A549 (cell line): ENCODE data around the gene TP53I11. TPM values are rescaled to one million over a fixed set of nuclear protein-coding genes. Genes with fewer than 3 reads are reported as not detected.

Experiments
- ATAC-seq, 2 experiments: fragments of 200-7000 bp in 1 of 2; fragments of >200 bp in 1 of 2; cut with Nextera tagmentation in 1 of 2; cut with Tn5 transposase in 1 of 2; 3 replicates each; pipeline versions ENCODE4 v1.8.0 to v1.9.1; 2018 to 2020; ENCODE audit warnings: mild to moderate bottlenecking in 1 of 2, moderate library complexity in 1 of 2
- CTCF ChIA-PET: fragments of 300-600 bp; sonication (Branson Sonifier 250); formaldehyde crosslinking; extraction: SDS; loops from one replicate; lab custom pipeline; 2021; ENCODE audit warnings: antibody characterized with exemption, inconsistent platforms; lab: Yijun Ruan, JAX
- POLR2A ChIA-PET: fragments of 350-600 bp; formaldehyde crosslinking; extraction: SDS; loops from one replicate; lab custom pipeline; 2021; ENCODE audit warnings: antibody characterized with exemption, inconsistent platforms; lab: Yijun Ruan, JAX
- DNase-seq, 2 experiments: peaks; one replicate each; pipeline versions ENCODE4 v3.0.0 to v3.0.0-alpha.2; 2011 to 2016; ENCODE audit warnings: low read depth in 1 of 2, low spot score in 1 of 2
- FAIRE-seq: peaks from 2 replicates; lab custom pipeline; 2011; peaks lifted over from hg19 to GRCh38; lab: Jason Lieb, UNC
- H3K27ac ChIP-seq, 2 experiments: fragments of >200 bp; sonication (Bioruptor Twin); formaldehyde crosslinking; 3 replicates each; pipeline ENCODE4 v1.5.1; 2016 to 2017
- H3K4me1 ChIP-seq: fragments of >200 bp; sonication (Bioruptor Twin); formaldehyde crosslinking; 3 replicates; pipeline ENCODE4 v1.6.1; 2016
- H3K4me2 ChIP-seq: fragments of >200 bp; sonication (Bioruptor Twin); formaldehyde crosslinking; 3 replicates; pipeline ENCODE4 v1.6.1; 2016
- H3K4me3 ChIP-seq: fragments of >200 bp; sonication (Bioruptor Twin); formaldehyde crosslinking; 3 replicates; pipeline ENCODE4 v1.5.1; 2016
- H3K9me3 ChIP-seq: fragments of >200 bp; sonication (Bioruptor Twin); formaldehyde crosslinking; 3 replicates; pipeline ENCODE4 v1.6.1; 2016
- BCL3 ChIP-seq: fragments of >200 bp; sonication (Bioruptor Twin); formaldehyde crosslinking; IDR thresholded peaks from 3 replicates; pipeline ENCODE4 v1.6.1; 2016
- CTCF ChIP-seq: fragments of >200 bp; sonication (Bioruptor Twin); formaldehyde crosslinking; IDR thresholded peaks from 3 replicates; pipeline ENCODE4 v1.5.1; 2016
- EHMT2 ChIP-seq: fragments of 200-600 bp; sonication (generic); IDR thresholded peaks from 2 replicates; pipeline ENCODE4 v1.6.1; 2016; ENCODE audit warnings: antibody characterized with exemption, low read depth, mild to moderate bottlenecking, moderate library complexity
- ESRRA ChIP-seq: fragments of 150-350 bp; IDR thresholded peaks from 2 replicates; pipeline ENCODE4 v1.6.1; 2014; ENCODE audit warnings: mild to moderate bottlenecking, low read length, borderline replicate concordance
- HOXA7 ChIP-seq: fragments of 250-450 bp; sonication (Bioruptor Pico); IDR thresholded peaks from 2 replicates; pipeline ENCODE4 v1.5.0; 2020; ENCODE audit warnings: mild to moderate bottlenecking, moderate library complexity
- HOXB13 ChIP-seq: fragments of 250-450 bp; sonication (Bioruptor Pico); IDR thresholded peaks from 2 replicates; pipeline ENCODE4 v1.5.0; 2020; ENCODE audit warnings: low read depth, mild to moderate bottlenecking, moderate library complexity
- HOXB5 ChIP-seq: fragments of 250-450 bp; sonication (Bioruptor Pico); IDR thresholded peaks from 2 replicates; pipeline ENCODE4 v1.5.0; 2020; ENCODE audit warnings: mild to moderate bottlenecking, moderate library complexity
- NFE2L2 ChIP-seq: fragments of 150-350 bp; conservative IDR thresholded peaks from 2 replicates; pipeline ENCODE4 v1.6.1; 2014; ENCODE audit warnings: low read length
- NR3C1 ChIP-seq: fragments of >200 bp; sonication (Bioruptor Twin); formaldehyde crosslinking; IDR thresholded peaks from 3 replicates; pipeline ENCODE4 v1.6.1; 2017
- RARB ChIP-seq: fragments of 250-450 bp; sonication (Bioruptor Pico); IDR thresholded peaks from 2 replicates; pipeline ENCODE4 v1.8.0; 2021; ENCODE audit warnings: mild to moderate bottlenecking, moderate library complexity
- REST ChIP-seq: fragments of 200-600 bp; sonication (generic); IDR thresholded peaks from 2 replicates; pipeline ENCODE4 v1.6.1; 2016; ENCODE audit warnings: antibody characterized with exemption, mild to moderate bottlenecking, moderate library complexity
- RFX5 ChIP-seq: fragments of 450-650 bp; IDR thresholded peaks from 2 replicates; pipeline ENCODE4 v1.7.1; 2014; ENCODE audit warnings: antibody characterized with exemption, mild to moderate bottlenecking, moderate library complexity
- SMC3 ChIP-seq: fragments of >200 bp; sonication (Bioruptor Twin); formaldehyde crosslinking; IDR thresholded peaks from 3 replicates; pipeline ENCODE4 v1.6.1; 2018; ENCODE audit warnings: inconsistent platforms
- ZNF302 ChIP-seq: fragments of 250-450 bp; sonication (Bioruptor Pico); IDR thresholded peaks from 2 replicates; pipeline ENCODE4 v1.9.0; 2021; ENCODE audit warnings: inconsistent platforms, mild to moderate bottlenecking, moderate library complexity
- WGBS: methylation state at CpG from one replicate; pipeline ENCODE4 v1.1.6; 2017; ENCODE audit errors: missing lambda C conversion rate; 5-methylcytosine and 5-hydroxymethylcytosine counted together
- polyA plus RNA-seq, 4 experiments: library from polyadenylated mRNA; depleted of rRNA in 3 of 4; stranded (reverse); fragments of >200 nt; fragmentation: RNase III in 1 of 4; extraction: RNeasy Plus Mini Kit Qiagen cat#74134 plus additional on column Dnase treatment in 1 of 4; gene quantifications; 2 replicates in 3 of 4; 3 replicates in 1 of 4; pipeline ENCODE4 v1.2.3, GENCODE V29; 2011 to 2017
- TF ChIP-seq, protein P1 (sequence below): IDR thresholded peaks from 2 replicates; pipeline ENCODE4 v1.6.1; 2012
- TF ChIP-seq, protein P2 (sequence below): IDR thresholded peaks from 2 replicates; pipeline ENCODE4 v1.6.1; 2012; ENCODE audit warnings: low read depth, borderline replicate concordance

Gene TP53I11
- polyA plus RNA-seq, 2 of the 4 experiments (the other 2 are of a cell fraction), result 11.2 to 28.2 TPM

- FAIRE-seq, result no peak
These were observed 66.6 kb downstream of the TP53I11 start for GRCh38 chr11:44884056-44884455.

More at GRCh38 chr11:44884056-44884455, 66.6 kb downstream of the TP53I11 start:
- Histone ChIP-seq H3K27ac (no peak overlapping the region), H3K9me3 (no peaks in the 10 kb centered on the region), H3K4me1 (peaks cover 22% of the 10 kb centered on the region), H3K4me3 (no peak overlapping the region), H3K4me2 (no peak overlapping the region)
- ChIA-PET POLR2A (no interaction called here), CTCF (interaction anchor here (1.0 to 2.9 kb wide), 3 partner anchors 10 to 327 kb away, joined by 4 to 25 read pairs (median 4); no protein-coding TSS in a partner anchor)
- ATAC-seq (no peak), DNase-seq (no peak)
- TF ChIP-seq HOXB13 (CRISPR knock-in tag), result no peak
- no peak for TF ChIP-seq NFE2L2
- no peak for TF ChIP-seq HOXA7 (CRISPR knock-in tag)
- TF ChIP-seq HOXB5, result no peak
- no peak for TF ChIP-seq EHMT2
- no peak for TF ChIP-seq BCL3
- TF ChIP-seq NR3C1, result no peak
- no peak for TF ChIP-seq RARB (CRISPR knock-in tag)
- no peak for TF ChIP-seq ZNF302 (CRISPR knock-in tag)
- TF ChIP-seq SMC3, result no peak
- no peak for TF ChIP-seq RFX5
- TF ChIP-seq, protein P1, sequence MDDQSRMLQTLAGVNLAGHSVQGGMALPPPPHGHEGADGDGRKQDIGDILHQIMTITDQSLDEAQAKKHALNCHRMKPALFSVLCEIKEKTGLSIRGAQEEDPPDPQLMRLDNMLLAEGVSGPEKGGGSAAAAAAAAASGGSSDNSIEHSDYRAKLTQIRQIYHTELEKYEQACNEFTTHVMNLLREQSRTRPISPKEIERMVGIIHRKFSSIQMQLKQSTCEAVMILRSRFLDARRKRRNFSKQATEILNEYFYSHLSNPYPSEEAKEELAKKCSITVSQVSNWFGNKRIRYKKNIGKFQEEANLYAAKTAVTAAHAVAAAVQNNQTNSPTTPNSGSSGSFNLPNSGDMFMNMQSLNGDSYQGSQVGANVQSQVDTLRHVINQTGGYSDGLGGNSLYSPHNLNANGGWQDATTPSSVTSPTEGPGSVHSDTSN, result no peak
- TF ChIP-seq, protein P2, sequence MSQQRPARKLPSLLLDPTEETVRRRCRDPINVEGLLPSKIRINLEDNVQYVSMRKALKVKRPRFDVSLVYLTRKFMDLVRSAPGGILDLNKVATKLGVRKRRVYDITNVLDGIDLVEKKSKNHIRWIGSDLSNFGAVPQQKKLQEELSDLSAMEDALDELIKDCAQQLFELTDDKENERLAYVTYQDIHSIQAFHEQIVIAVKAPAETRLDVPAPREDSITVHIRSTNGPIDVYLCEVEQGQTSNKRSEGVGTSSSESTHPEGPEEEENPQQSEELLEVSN, result no peak
- TF ChIP-seq CTCF, result no peak
- TF ChIP-seq REST, result no peak
- TF ChIP-seq ESRRA, result no peak
- 86% methylated on average over 6 of the region's 6 CpGs for WGBS
